Superior temporal gyrus (tissue), 1 donor: ENCODE measurements around the gene RAB3IL1.

Experiments used
- DNase-seq: peaks from one replicate; pipeline ENCODE4 v3.0.0-alpha.2; 2016; ENCODE audit errors: extremely low spot score

RAB3IL1 gene

GRCh38 chr11:61866231-61866957, 51.0 kb downstream of the RAB3IL1 start:
- DNase-seq = no peak

DNA sequence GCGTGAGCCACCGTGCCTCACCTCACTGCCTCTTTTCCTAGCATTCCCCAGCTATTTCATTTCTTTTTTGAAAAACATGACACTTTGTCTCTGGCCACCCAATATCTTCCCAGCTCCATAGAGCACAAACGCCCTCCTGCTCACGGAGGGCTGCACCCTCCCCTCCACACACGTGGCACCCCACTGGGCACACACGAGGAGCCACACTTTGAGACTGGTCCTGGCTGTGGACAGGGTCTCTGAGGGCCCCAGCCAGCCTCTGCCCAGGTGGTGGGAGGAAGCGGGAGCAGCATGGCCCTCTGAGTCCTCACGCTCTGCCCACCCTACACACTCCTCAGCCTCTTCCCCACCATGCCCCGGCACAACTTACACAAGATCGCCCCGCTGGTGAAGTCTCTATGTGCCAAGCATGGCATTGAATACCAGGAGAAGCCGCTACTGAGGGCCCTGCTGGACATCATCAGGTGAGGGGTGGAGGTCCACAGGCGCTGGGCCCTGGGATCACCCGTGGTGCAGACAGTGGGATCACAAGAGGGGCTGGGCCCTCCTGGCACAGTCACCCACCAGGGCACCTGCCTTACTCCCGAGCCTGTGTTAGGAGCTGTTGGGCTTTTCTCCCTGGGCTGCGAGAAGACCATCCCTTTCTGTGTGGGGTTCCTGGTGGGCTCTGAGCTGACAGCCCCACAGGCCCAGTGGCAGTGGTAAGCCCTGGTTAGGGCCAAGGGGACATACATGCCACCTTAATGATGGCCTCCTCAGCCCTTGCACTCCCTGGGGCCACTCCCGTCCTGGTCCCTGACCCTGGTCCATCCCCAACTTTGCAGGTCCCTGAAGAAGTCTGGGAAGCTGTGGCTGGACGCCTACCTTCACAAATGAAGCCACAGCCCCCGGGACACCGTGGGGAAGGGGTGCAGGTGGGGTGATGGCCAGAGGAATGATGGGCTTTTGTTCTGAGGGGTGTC, 52.3 kb downstream of the RAB3IL1 start:
- no peak for DNase-seq

DNA sequence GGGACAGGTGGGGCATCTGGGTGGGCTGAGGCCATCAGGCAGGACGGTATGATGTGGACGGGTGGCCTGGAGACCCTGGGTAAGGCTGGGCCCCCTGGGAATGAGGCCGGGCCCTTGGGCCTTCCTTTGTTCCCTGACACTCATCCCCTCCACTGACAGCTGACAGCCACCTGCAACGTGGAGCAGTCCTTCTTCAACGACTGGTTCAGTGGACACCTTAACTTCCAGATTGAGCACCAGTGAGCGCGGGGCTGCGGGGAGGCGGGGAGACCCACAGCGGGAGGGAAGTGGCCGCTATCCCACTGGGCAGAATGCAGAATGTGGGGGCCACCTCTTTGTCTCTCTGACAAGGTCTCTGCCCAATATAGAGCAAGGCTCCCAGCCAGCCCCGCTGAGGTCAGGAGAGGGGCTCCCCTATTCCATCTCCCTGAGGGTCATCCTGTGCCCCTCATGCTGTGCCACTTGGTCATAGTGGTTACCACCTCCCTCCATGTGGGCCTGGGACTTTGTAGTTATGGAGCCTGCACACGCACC, 53.8 kb downstream of the RAB3IL1 start:
- DNase-seq = no peak

GRCh38 chr11:61862714-61863547, 54.4 kb downstream of the RAB3IL1 start:
- DNase-seq = no peak

DNA sequence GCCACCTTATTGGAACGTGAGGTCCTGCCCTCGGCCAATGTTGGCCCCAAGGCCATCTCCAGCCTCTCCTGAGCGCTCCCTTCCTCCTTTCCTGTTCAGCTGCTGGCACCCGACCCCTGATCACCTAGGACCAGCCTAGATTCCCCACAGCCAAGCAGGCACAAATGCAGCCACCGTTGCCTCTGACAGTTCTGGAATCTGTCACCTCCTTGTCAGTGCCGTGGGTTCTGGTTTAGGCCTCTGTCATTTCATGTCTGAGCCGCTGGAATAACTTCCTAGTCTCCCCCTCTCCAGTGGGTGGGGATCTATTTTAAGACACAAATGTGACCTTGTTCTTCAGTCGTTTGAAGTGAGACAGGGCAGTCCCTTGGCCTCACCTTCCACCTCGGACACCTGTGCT, 55.7 kb downstream of the RAB3IL1 start:
- no peak for DNase-seq

DNA sequence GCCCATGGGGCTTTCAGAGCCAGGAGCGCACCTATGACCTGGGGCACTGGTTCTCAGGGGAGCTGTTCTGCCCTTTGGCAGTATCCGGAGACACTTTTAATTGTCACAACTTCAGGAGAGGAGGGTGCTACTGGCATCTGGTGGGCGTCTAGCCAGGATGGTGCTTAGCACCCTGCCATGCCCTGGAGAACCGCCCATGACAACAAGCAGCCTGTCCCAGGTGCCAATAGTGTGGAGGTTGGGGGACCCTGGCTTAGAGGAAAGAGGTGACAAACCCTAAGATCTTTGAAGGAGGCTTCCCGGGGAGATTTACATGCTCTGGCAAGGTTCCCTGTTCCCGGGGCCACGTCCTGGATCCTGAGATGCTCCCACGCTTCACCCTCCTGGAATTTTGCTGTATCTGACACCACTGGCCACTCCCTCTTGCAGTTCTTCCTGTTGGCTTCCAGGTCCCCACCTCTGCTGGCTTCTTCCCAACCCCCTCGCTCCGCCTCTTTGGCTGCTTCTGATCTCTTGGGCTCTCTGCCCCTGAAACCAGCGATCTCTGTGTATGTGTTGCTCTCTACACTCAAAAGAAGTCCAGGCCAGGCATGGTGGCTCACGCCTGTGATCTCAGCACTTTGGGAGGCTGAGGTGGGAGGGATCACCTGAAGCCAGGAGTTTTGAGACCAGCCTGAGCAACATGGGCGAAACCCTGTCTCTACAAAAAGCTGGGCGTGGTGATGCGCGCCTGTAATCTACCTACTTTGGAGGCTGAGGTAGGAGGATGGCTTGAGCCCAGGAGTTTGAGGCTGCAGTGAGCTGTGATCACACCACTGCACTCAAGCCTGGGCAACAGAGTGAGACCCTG, 57.1 kb downstream of the RAB3IL1 start:
- DNase-seq = no peak

- no peak for DNase-seq
Measured at GRCh38 chr11:61855939-61856680, 61.3 kb downstream of the RAB3IL1 start.

- DNase-seq = no peak
Measured at GRCh38 chr11:61854966-61855714, 62.2 kb downstream of the RAB3IL1 start.

DNA sequence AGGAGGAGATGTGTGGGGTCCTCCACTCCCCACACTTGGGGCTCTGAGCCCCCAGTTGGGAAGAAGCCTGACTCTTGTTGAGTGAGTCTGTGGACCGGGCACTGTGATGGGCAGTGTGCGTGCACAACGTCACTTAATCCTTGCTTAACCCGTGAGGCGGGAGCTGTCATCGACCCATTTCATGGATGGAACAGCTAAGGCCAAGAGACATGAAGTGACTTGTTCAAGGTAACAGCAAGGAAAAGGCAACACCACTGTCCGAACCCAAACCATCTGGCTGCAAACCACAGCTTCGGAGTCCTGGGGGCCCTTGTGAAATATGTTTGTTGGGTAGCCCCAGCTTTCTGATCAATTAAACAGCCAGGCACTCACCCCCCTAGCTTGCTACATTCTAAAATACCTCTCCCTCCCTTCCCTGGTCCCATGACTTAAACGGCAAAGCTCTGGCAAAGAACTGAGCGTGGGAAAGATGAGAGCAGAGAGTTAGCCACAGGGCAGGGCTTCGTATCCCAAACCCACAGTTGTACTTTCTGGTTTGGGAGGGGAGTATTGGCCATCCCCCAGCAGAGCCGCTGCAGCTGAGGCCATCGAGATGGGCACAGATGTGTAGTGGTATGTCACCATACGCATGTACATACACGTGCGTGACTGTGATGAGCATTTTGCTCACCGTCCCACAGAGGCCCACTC, 63.0 kb downstream of the RAB3IL1 start:
- no peak for DNase-seq

- no peak for DNase-seq
Measured at GRCh38 chr11:61853698-61854169, 63.6 kb downstream of the RAB3IL1 start.

- DNase-seq = no peak
Measured at GRCh38 chr11:61851900-61852295, 65.5 kb downstream of the RAB3IL1 start.

DNA sequence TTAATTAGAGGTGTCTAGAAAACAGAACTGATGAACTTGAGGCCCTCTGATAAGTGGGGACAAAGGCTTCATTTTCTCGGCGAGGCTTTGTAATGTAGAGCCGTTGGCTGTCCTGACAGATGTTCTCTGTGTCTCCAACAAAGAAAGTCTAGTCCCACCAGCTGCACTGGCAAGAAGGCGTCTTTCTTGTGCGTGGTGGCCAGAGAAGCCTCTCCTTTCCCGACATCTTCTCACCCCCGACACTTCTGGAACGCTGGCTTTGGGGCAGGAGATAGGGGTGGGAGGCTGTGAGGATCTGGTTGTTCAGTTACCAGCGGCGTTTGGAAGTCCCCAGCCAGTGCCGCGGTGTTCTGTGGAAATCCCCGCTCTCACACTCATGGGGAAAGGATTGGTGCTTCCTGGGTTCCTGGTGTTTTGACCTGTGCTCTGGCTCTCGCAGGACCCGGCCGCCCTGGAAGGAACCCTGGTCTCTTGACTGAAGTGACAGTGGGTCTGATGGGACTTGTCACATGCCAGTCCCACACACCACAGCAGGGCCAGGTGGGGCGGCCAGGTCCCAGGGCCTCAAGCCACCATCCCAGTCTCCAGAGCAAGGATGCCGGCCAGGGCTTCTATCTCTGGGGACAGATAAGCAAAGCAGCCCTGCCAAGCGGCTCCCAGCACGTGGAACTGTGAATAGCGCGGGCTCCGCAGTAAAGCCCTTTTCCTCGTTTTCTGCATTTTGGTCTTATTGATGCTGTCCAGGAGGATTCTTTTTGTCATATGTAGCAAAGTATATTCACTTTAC, 66.1 kb downstream of the RAB3IL1 start:
- DNase-seq = no peak

DNA sequence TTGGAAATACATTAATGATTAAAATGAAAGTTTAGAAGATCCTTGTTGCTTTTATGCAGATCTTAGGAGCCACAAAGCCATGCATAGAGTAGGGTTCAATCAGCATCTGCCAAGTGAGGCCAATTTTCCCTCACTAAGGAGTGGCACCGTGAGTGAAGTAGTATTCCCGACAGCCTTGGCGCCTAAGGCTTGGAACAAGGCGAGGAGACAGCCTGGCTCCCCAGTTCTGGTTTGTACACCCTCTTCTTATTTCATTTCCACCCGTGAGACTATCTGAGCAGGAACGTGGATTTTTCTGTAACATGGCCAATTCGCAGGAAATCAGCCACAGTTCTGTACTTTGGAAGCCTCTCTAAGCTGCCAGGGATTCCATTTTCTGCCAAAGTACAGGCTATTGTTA, 66.7 kb downstream of the RAB3IL1 start:
- peak; percentile 77 for DNase-seq

DNA sequence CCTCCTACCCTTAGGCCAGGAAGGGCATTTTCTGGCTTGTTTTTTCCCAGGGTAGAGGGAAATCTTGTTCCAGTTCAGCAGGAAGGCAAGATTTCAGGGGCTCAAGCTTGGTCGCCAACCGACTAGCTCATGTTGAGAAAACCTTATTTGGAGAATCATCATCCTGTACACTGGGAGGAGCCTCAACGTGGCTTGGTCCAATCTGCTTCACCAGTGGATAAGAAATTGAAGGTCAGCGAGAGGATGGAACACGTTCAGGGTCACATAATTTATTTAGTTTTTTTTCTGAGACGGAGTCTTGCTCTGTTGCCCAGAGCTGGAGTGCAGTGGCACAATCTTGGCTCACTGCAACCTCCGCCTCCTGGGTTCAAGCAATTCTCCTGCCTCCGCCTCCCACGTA, 68.7 kb downstream of the RAB3IL1 start:
- DNase-seq = no peak

DNA sequence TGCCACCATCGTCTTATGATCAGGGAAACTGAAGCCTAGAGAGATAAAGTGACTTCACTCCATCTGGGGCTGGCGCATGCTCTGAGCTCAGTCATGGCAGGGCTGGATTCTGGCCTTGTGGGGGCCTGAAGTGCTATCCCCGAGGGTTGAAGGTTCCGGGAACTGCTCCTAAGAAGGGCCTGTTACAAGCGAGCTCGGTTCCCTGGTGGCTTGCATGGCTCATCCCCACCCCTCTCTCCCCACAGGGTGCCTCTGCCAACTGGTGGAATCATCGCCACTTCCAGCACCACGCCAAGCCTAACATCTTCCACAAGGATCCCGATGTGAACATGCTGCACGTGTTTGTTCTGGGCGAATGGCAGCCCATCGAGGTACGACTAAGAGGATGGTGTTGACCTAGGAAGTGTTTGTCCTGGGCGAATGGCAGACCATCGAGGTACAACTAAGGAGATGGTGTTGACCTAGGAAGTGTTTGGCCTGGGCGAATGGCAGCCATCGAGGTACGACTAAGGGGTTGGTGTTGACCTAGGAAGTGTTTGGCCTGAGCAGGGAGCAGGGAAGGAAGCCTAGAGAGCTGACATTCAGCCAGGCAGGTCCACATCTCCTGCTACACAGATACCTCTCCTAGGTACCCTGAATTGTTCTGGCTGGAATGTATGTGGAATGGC, 69.3 kb downstream of the RAB3IL1 start:
- DNase-seq = no peak
